ENCODE data around the gene CHM.
"Not testable (repeated sequence)": the region's sequence is repeated elsewhere in the genome, so short reads cannot be mapped to it uniquely, and the experiment has no call there.

CHM gene, protein sequence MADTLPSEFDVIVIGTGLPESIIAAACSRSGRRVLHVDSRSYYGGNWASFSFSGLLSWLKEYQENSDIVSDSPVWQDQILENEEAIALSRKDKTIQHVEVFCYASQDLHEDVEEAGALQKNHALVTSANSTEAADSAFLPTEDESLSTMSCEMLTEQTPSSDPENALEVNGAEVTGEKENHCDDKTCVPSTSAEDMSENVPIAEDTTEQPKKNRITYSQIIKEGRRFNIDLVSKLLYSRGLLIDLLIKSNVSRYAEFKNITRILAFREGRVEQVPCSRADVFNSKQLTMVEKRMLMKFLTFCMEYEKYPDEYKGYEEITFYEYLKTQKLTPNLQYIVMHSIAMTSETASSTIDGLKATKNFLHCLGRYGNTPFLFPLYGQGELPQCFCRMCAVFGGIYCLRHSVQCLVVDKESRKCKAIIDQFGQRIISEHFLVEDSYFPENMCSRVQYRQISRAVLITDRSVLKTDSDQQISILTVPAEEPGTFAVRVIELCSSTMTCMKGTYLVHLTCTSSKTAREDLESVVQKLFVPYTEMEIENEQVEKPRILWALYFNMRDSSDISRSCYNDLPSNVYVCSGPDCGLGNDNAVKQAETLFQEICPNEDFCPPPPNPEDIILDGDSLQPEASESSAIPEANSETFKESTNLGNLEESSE

DNA sequence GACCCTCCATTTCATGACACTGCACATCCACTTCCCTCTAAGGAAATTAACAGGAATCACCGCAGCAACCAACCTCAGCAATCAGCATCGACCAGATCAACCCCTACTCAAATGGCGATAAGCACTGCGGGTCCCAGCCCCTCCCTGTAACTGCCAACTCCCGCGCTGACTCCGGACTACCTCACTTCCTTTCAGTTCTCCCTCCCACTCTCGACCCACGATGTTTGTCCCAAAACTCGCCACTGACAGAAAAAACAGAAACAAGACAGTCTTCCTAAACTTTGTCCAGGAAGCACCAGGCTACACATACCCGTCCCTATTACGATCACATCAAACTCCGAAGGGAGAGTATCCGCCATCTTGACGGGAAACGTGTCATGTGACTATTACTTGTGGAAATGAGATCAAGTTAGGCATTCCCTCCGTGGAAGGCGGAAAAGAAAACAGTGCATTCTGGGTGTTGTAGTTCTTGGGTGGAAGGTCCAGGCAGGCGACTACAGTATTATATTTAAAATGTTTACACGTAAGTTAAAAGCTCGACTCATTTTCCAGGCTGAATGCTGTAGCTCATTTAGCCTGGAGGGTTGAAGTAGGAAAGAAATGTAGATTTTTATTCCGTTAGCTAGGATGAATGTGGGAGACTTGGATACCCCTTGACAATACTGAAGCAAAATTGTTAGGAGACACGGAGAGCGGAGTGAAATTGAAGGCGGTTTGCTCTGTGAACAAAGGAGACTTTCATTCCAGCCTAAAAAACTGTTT is at the start of gene CHM:
Gene CHM (minus strand): TSS at position 385 of the 762 bp plus-strand sequence. CDS start 26 bp downstream, at position 359.
- no peak for DNase-seq

DNA sequence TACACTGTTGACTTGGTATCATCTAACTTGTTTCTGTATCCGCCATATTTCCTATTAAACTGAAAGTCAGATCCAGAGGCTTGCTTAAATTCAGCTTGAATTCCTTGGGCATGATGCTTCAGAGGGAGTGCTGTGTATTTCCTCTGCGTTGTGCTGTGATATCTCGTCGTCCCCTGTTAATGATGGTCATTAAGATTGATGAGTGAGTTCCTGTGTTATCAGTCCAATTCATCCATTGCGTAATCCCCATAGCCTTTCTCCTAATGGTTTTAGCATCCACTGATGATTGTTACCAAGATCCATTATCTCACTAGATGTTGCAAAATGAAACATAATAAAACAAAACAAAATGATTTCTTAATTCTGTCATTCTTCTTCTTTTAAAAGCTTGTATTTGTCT is 31.3 kb upstream of the CHM start:
- no peak for DNase-seq

DNA sequence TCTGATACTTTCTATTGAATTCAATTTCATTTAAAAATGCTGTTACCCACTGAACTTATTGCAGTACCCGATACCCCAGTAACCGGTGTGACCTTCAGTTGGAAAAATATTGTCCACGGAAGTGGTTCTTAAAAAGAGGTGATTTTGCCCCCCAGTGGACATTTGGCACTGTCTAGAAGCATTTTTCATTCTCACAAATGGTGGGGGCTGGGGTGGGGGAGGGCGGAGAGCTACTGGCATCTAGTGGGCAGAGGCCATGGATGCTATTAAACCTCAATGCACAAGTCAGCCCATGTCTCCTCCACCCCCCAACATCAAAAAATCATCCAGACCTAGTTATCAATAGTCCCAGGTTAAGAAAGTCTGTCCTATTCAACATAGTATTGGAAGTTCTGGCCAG is 19.6 kb upstream of the CHM start:
- no peak for DNase-seq

DNA sequence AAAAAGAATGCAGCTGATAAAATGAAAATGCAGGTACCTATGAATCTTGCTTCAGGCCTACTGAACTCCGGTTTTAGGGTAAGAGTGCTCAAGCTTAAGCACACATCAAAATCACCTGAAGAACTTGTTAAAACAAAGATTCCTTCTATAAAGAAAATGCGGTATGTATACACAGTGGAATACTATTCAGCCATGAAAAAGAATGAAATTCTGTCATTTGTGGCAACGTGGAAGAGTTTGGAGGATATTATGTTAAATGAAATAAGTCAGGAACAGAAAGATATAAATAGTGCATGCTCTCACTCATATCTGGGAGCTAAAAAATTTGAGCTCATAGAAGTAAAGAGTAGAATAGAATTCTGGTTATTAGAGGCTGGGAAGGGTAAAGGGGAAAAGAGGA is 14.0 kb upstream of the CHM start:
- no peak for DNase-seq

DNA sequence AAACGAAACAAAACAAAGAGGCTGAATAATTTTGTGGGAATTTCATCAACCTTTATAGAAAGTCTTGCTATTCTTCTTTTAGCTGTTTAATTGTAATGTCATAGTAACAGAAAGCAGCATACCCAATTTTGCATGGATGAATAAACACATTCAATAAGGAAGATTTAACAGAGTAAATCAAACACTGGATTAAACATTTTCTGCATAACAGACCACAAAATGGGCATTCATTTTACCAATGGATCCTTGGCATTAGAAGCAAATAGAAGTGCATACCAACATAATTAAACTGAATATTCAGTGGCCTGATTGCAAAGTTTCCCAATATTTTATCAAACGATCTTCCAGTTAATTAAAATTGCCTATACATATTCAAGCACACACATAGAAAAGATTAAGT is 4.4 kb upstream of the CHM start:
- no peak for DNase-seq

DNA sequence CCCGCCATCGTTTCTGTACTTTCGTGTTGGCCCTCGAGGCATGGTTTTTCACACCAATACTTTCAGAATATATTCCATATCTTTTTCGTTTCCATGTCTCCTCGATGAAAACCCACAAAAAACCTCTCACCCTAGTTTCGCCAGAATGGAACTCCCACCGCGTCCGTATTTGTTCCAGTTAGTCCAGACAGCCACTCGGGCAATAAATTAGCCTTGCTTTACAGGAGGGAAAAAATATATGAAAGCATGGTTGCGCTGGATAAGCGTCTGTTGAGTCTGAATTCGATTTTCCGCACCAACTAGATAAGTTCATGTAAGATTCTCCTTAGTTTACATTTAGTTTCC is 550 bp upstream of the CHM start:
- DNase-seq = no peak

DNA sequence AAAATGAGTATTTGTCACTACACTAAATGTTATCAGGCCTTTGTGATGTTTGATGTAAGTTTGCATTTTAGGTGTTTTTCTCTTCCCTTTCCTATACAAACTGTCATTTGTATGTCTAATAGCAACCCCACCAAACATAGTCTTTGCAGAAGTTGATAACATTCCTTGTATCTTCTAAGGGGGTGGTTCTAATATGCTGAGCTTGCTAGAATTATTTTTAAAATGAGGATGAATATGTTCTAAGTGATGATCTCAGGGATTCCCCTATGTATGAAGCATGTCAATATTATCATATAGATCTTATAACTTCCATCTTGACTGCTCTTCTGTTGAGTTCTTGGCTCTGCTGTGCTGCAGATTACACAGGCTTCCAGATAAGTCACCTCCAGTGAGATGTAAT is 3.1 kb downstream of the CHM start:
- no peak for DNase-seq

DNA sequence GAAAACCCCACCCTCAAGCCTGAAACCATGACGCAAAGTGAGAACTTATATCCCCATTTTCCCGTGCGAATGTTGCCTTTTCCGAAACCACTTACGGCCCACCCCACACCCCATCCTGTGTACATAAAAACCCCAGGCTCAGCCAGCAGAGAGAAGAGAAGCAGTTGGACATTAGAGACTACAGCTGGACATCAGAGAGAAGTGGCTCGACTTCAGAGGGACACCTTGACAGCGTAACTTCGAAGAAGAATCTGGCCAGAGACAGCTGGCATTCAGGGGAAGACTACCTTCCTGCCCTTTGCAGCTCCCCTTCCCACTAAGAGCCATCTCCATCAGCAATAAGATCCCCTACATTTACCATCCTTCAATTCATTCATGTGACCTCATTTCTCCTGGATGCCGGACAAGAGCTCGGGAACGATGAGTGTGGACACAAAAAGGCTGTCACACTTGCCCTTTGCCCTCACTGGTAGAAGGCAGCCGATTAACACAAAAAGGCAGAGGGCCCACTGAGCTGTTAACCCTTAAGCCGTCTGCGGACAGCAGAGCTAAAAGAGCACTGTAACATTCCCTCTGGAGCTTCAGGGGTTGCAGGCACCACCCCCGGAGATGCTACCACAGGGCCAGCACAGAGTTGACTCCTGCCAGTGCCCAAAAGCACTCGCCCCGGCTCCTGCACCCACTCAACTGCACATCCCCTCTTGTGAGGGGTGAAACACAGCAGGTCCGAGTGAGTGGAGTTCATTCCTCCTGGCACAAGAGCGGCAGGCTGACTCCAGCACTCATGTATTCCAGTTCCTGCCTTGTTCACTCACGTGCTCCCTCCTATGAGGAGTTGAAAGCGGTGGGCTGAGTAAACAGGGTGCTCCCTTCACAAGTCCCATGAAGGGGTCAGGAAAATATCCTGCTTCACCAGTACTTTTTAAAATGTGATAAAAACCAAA is 7.5 kb downstream of the CHM start:
- no peak for DNase-seq

DNA sequence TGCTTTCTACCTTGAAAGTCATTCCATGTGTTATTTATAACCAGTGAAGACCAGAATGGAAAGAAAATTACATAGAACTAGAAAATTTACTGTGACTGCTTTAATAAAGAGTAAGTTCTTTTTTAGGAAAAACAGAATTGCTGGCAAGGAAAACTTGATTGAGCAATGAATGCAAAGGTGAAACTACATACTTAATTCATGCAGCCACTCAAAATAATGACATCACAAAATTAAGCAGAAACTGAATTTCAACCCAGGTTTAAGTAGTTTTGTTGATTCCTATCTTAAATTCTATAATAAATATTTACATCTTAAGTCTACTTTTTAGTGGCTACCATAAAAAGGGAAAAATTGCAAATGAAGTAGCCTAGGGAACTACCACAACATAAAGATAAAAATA is 14.0 kb downstream of the CHM start:
- no peak for DNase-seq

DNA sequence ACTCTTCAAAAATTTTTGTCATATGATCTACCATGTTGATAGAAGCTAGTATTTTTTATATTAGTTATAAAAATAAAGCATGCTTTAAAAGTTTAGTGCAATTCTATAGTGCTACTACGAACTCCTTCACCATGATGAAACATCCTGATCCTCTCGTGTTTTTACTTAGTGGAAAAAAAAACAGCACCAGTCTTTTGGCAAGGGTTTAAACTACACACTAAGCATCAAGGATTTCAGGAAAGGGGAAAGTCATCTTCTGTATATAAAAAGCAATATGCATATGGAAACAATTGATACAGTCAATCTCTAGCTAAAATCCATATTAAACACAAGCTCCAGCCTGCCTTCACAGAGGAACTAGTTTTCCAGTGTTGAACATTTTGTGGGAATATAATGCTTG is 18.7 kb downstream of the CHM start:
- DNase-seq = no peak

DNA sequence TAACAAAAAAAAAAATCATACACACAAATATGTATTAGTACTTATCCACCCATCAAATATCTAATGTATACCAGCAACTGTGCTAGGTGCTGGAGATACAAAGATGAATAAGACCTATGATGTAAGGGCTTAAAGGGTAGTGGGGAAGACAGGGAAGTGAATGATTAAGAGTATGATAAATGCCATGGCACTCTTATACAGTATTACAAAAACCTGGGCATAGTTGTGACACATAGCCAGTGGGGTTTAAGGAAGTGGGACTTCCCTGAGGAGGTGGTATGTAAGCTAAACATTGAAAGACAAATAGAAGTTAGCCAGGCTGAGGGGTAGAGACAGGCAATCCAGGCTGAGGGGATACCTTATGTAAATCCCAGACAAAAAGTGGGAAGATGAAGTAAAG is 23.5 kb downstream of the CHM start:
- no peak for DNase-seq

DNA sequence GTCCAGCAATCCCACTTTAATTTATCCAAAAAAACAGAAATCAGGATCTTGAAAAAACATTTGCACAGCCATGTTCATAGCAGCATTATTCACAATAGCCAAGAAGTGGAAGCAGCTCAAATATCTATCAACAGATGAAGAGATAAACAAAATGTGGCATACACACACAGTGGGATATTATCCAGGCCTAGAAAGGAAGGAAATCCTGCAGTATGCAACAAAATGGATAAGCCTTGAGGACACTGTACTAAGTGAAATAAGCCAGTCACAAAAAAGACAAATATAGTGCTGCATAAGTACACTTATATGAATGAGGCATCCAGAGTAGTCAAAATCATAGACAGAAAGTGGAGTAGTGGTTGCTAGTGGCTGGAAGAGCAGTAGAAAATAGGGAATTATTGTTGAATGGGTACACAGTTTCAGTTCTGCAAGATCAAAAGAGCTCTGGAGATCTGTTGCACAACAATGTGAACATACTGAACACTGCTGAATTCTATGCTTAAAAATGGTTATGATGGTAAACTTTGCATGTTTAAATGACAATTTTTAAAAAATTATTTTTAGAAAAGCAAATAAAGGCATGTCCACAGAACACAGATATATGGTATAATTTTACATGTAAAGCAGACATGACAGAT is 25.6 kb downstream of the CHM start:
- no peak for DNase-seq

DNA sequence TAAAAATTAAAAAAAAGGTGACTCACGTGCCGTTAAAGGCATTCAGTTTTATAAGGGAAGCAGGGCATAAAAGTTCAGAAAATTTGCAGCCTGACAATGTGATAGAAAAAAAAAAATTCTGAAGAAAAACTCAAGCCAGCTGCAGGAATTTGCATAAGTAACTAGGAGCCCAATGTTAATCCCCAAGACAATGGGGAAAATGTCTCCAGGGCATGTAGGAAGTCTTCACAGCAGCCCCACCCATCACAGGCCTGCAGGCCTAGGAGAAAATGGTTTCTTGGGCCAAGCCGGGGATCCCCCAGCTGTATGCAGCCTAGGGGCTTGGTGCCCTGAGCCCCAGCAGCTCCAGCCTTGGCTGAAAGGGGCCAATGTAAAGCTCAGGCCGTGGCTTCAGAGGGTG is 31.2 kb downstream of the CHM start:
- no peak for DNase-seq

DNA sequence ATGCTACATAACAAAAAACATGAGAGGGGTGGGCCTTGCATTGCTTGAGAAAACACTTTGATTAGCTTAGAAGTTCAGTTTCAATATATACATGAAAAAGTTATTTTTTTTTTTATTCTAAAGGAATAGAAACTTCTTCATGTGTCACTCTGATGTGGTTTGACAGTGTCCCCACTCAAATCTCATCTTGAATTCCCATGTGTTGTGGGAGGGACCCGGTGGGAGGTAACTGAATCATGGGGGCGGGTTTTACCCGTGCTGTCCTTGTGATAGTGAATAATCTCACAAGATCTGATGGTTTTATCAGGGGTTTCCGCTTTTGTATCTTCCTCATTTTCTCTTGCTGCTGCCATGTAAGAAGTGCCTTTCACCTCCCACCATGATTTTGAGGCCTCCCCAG is 32.4 kb downstream of the CHM start:
- DNase-seq = not testable (repeated sequence)

DNA sequence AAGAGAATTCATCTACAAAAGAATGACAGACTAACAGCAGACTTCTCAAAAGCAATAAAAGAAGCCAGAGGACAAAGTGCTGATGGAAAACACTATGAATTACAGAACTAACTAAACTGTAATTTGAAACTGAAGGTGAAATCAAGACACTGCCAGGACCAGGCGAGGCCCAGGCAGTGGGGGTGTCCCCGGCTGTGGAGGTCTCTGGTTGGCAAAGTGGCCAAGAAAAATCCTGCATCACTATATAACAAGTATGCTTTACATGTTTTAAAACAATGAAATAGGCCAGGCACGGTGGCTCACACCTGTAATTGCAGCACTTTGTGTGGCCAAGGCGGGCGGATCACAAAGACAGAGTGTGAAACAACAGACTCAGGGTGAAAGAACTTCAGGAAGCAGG is 32.9 kb downstream of the CHM start:
- no peak for DNase-seq

DNA sequence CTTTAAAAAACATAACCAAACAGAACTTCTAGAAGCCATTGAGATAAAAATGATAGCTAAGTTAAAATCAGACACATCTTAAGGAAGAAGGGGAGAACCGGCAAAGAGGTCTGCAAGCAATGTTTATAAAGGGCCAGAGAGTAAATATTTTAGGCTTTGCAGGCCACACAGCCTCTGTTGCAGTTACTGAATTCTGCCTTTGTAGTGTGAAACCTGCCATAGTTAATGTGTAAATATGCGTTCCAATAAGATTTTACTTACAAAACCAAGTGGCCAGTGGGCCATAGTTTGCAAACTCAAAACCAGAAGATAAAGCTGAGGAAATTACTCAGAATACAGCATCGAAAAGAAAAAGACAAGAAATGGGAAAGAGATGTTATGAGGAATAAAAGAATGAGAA is 33.6 kb downstream of the CHM start:
- DNase-seq = no peak

DNA sequence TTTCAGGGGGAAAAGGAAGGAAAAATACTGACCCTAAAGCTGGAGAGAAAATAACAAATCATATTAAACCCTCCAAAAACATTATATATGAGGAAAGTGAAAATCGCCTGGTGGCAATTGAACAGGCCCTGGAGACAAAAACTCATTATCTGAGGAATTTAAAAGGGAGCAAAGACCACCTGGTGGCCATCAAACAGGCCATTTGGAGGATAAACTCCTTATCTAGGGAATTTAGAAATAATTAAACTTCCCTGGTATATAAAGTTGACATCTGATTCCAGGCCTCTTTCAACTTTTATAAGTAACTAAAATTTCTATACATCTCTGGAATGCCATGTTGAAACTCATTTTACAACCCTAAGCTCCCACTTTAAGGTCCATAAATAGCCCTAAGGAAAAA is 35.2 kb downstream of the CHM start:
- DNase-seq = no peak

DNA sequence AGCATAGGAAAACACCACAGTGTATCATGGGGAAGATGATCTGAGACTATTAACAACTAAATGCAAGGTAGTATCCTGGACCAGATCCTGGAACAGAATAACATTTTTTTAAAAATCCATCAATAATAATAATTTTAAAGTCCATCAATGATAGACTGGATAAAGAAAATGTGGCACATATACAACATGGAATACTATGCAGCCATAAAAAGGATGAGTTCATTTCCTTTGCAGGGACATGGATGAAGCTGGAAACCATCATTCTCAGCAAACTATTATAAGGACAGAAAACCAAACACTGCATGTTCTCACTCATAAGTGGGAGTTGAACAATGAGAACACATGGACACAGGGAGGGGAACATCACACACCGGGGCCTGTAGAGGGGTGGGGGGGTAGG is 37.6 kb downstream of the CHM start:
- not testable (repeated sequence) for DNase-seq

DNA sequence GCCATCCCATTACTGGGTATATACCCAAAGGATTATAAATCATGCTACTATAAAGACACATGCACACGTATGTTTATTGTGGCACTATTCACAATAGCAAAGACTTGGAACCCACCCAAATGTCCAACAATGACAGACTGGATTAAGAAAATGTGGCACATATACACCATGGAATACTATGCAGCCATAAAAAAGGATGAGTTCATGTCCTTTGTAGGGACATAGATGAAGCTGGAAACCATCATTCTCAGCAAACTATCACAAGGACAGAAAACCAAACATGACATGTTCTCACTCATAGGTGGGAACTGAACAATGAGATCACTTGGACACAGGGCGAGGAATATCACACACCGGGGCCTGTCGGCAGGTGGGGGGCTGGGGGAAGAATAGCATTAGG is 39.5 kb downstream of the CHM start:
- not testable (repeated sequence) for DNase-seq

DNA sequence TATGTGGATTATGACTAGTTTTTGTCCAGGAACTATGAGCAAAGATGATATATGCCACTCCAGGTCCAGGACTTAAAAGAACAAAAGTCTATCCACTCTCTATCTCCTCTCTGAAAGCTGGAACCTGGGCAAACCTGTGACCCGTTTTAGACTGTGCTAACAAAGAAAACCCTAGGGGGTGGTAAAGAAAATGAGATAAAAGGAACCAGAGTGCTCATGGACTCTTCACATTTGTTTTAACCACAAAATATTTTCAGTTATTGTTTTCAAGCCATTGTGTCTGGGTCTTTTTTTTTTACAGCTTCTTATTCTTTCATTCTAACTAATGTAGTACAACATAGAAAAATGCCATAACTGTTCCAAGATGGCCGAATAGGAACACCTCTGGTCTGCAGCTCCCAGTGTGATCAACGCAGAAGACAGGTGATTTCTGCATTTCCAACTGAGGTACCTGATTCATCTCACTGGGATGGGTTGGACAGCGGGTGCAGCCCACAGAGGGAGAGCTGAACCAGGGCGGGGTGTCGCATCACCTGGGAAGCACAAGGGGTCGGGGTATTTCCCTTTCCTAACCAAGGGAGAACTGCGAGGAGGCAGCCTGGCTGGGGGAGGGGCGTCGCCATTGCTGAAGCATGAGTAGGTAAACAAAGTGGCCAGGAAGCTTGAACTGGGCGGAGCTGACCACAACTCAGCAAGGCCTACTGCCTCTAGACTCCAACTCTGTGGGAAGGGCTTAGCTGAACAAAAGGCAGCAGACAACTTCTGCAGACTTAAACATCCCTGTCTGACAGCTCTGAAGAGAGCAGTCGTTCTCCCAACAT is 45.1 kb downstream of the CHM start:
- no peak for DNase-seq

DNA sequence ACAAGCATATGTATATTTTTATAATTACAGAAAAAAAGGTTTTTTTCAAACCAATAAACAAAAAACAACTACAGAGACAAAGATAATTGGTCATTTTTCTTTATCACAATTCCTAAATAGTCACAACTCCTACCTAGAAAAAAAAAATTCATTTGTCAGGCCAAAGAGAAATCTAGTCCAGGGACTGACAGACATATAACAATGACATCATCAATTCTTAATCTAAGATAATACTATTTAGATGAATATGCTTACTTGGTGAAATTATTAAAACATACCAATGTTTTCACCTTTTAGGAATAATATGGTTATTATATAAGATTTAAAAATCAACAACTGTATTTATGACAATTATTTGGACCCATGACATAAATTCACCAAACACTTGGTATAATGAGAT is 48.4 kb downstream of the CHM start:
- no peak for DNase-seq

DNA sequence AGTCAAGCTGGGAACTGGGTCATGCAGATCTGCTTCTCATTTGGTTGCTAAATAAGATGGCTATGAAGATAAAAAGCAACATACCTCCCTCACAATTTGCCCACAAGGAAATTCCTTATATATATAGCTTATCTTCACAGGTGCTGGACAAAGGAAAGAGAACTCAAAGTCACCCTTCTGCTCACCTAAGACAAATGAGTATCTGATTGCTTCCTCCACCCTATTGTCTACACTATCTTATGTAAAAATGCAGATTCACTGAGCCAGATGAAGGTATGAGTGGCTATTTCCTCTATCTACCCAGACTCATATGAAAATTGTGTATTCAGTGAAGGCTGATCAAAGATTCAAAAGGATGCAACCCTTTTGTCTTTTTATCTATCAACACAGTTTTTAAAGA is 50.8 kb downstream of the CHM start:
- no peak for DNase-seq
